ENCODE data around the gene KLHL3. TPM values are rescaled to one million over a fixed set of nuclear protein-coding genes. Genes with fewer than 3 reads are reported as not detected.

The KLHL3 gene
- total RNA-seq, 1 experiment from 2014 or later, result 15.7 TPM

- H3K4me1 Mint-ChIP-seq, result no peaks in the 10 kb centered on the region
- no peaks in the 10 kb centered on the region for H3K36me3 Mint-ChIP-seq
- no peak overlapping the region for H3K27ac Mint-ChIP-seq
- POLR2A ChIA-PET, result no interaction called here
- peaks cover 19% of the 10 kb centered on the region for H3K9me3 Mint-ChIP-seq
- DNase-seq (ENCODE audit: low spot score) (no peak), ATAC-seq (no peak)
- peaks cover 6% of the 10 kb centered on the region for H3K27me3 Mint-ChIP-seq (ENCODE audit: low read depth)
- CTCF ChIA-PET, result no interaction called here
- TF ChIP-seq EMX1 (CRISPR knock-in tag; IDR thresholded peaks at IDR 0.05) (no peak), RORB (CRISPR knock-in tag; IDR thresholded peaks at IDR 0.05) (no peak), MYBL2 (CRISPR knock-in tag; IDR thresholded peaks at IDR 0.05) (no peak), ZNF219 (CRISPR knock-in tag; IDR thresholded peaks at IDR 0.05; ENCODE audit: borderline replicate concordance) (no peak), NFATC4 (CRISPR knock-in tag; IDR thresholded peaks at IDR 0.05) (no peak), SMAD4 (CRISPR knock-in tag; IDR thresholded peaks at IDR 0.05) (no peak), IRF2 (CRISPR knock-in tag; IDR thresholded peaks at IDR 0.05; ENCODE audit: borderline replicate concordance, low read depth) (no peak), ZSCAN18 (CRISPR knock-in tag; IDR thresholded peaks at IDR 0.05) (no peak), OVOL2 (CRISPR knock-in tag; IDR thresholded peaks at IDR 0.05; ENCODE audit: borderline replicate concordance) (no peak)
- H3K4me3 Mint-ChIP-seq, result no peak overlapping the region
Observed at GRCh38 chr5:137594717-137595116, 141.2 kb downstream of the KLHL3 start.

GRCh38 chr5:137592317-137592716 lies 143.6 kb downstream of the KLHL3 start:
- DNase-seq (ENCODE audit: low spot score), result no peak
- Mint-ChIP-seq H3K27ac (no peak overlapping the region), H3K4me1 (no peaks in the 10 kb centered on the region), H3K27me3 (ENCODE audit: low read depth) (peaks cover 7% of the 10 kb centered on the region), H3K4me3 (no peak overlapping the region), H3K9me3 (peaks cover 28% of the 10 kb centered on the region), H3K36me3 (no peaks in the 10 kb centered on the region)
- TF ChIP-seq ATF3 (CRISPR knock-in tag; conservative IDR thresholded peaks at IDR 0.05) (no peak), ZNF121 (CRISPR knock-in tag; IDR thresholded peaks at IDR 0.05) (no peak), ESRRA (CRISPR knock-in tag; IDR thresholded peaks at IDR 0.05; ENCODE audit: borderline replicate concordance) (no peak), ZMAT4 (CRISPR knock-in tag; IDR thresholded peaks at IDR 0.05) (no peak), TP53 (CRISPR knock-in tag; IDR thresholded peaks at IDR 0.05) (no peak), GABPB1 (CRISPR knock-in tag; IDR thresholded peaks at IDR 0.05) (no peak), NFE2L1 (CRISPR knock-in tag; IDR thresholded peaks at IDR 0.05) (no peak), ARID4B (CRISPR knock-in tag; IDR thresholded peaks at IDR 0.05; ENCODE audit: borderline replicate concordance) (no peak), PREB (CRISPR knock-in tag; IDR thresholded peaks at IDR 0.05; ENCODE audit: borderline replicate concordance) (no peak), FOXP1 (CRISPR knock-in tag; IDR thresholded peaks at IDR 0.05; ENCODE audit: borderline replicate concordance) (no peak), ZSCAN18 (CRISPR knock-in tag; IDR thresholded peaks at IDR 0.05) (no peak), HMGA2 (CRISPR knock-in tag; IDR thresholded peaks at IDR 0.05) (no peak), HMGXB4 (CRISPR knock-in tag; IDR thresholded peaks at IDR 0.05) (no peak)
- no peak for ATAC-seq
- CTCF ChIA-PET, result no interaction called here
- POLR2A ChIA-PET, result no interaction called here
